Endodermal cell (in vitro differentiated cells): ENCODE data around the gene OR52A5. TPM values are rescaled to one million over a fixed set of nuclear protein-coding genes. Genes with fewer than 3 reads are reported as not detected.
A peak's percentile ranks its signal among the peaks of the same experiment; 100 is the strongest.
"Not testable (repeated sequence)": the region's sequence is repeated elsewhere in the genome, so short reads cannot be mapped to it uniquely, and the experiment has no call there.

Source experiments
- DNase-seq: peaks from one replicate; pipeline ENCODE4 v3.0.0-alpha.2; 2017
- H3K27ac ChIP-seq: 2 replicates; pipeline ENCODE4 v1.5.1; 2013; ENCODE audit warnings: mild to moderate bottlenecking, low read depth, low read length, moderate library complexity
- H3K27me3 ChIP-seq: 2 replicates; pipeline ENCODE4 v1.6.1; 2013; ENCODE audit warnings: mild to moderate bottlenecking, low read length, moderate library complexity; ENCODE audit not compliant: insufficient read depth, control insufficient read depth, poor library complexity, severe bottlenecking
- H3K36me3 ChIP-seq: 2 replicates; pipeline ENCODE4 v1.7.0; 2013; ENCODE audit warnings: mild to moderate bottlenecking, low read length, moderate library complexity; ENCODE audit not compliant: control insufficient read depth, insufficient read depth
- H3K4me1 ChIP-seq: one replicate; pipeline ENCODE4 v1.7.0; 2013; ENCODE audit warnings: low read length; ENCODE audit not compliant: control insufficient read depth, insufficient read depth
- H3K4me3 ChIP-seq: 2 replicates; pipeline ENCODE4 v1.5.1; 2013; ENCODE audit warnings: mild to moderate bottlenecking, low read length, moderate library complexity
- H3K9ac ChIP-seq: 2 replicates; pipeline ENCODE4 v1.6.1; 2013; ENCODE audit warnings: mild to moderate bottlenecking, low read length, moderate library complexity; ENCODE audit not compliant: poor library complexity, severe bottlenecking; ENCODE audit errors: extremely low read depth
- H3K9me3 ChIP-seq: 2 replicates; pipeline ENCODE4 v1.6.1; 2013; ENCODE audit warnings: mild to moderate bottlenecking, low read length, moderate library complexity; ENCODE audit not compliant: control insufficient read depth
- H3K27ac Mint-ChIP-seq: 2 replicates; pipeline ENCODE4 v1.8.0; 2020; ENCODE audit warnings: mixed read lengths
- H3K27me3 Mint-ChIP-seq: 2 replicates; pipeline ENCODE4 v1.8.0; 2021; ENCODE audit warnings: mild to moderate bottlenecking, mixed read lengths; ENCODE audit not compliant: insufficient read depth
- H3K36me3 Mint-ChIP-seq: 2 replicates; pipeline ENCODE4 v1.8.0; 2020; ENCODE audit warnings: low read depth, mixed read lengths
- H3K4me1 Mint-ChIP-seq: 2 replicates; pipeline ENCODE4 v1.8.0; 2020; ENCODE audit warnings: mixed read lengths
- H3K4me3 Mint-ChIP-seq: 2 replicates; pipeline ENCODE4 v1.8.0; 2020; ENCODE audit warnings: mild to moderate bottlenecking, moderate library complexity, mixed read lengths
- H3K9me3 Mint-ChIP-seq: 2 replicates; pipeline ENCODE4 v1.8.0; 2020; ENCODE audit warnings: mild to moderate bottlenecking, mixed read lengths
- WGBS, 2 experiments: methylation state at CpG; one replicate each; pipeline versions ENCODE4 v1.1.5 to v1.1.7; 2013; ENCODE audit warnings: missing lambda C conversion rate in 2 of 2, mixed read lengths in 1 of 2; ENCODE audit not compliant: insufficient coverage in 1 of 2, insufficient read length in 1 of 2; 5-methylcytosine and 5-hydroxymethylcytosine counted together
- total RNA-seq, 2 donors: library from RNA; stranded (reverse); fragmentation: NEBNext Ultra II Directional in 1 of 2; extraction: Animal tissue kit (Norgen Biotek cat#: 25700) in 1 of 2; gene quantifications; 2 replicates in 1 of 2; 3 replicates in 1 of 2; pipeline ENCODE4 v1.2.1, GENCODE V29; 2021
- TF ChIP-seq, protein P1 (sequence below): fragments of 200-600 bp; sonication (generic); conservative IDR thresholded peaks from 2 replicates; pipeline ENCODE4 v1.5.0; 2021; ENCODE audit warnings: antibody characterized with exemption, mild to moderate bottlenecking

OR52A5 gene
- total RNA-seq, 2 donors from 2014 or later, result 0.13 to 0.15 TPM

- no peak overlapping the region for H3K9ac ChIP-seq
- DNase-seq, result no peak
- H3K4me1 Mint-ChIP-seq, result peaks cover 11% of the 10 kb centered on the region
- peaks cover 3% of the 10 kb centered on the region for H3K9me3 Mint-ChIP-seq
- no peaks in the 10 kb centered on the region for H3K9me3 ChIP-seq
- no peaks in the 10 kb centered on the region for H3K36me3 Mint-ChIP-seq
- H3K4me3 ChIP-seq, result no peak overlapping the region
- TF ChIP-seq, protein P1, sequence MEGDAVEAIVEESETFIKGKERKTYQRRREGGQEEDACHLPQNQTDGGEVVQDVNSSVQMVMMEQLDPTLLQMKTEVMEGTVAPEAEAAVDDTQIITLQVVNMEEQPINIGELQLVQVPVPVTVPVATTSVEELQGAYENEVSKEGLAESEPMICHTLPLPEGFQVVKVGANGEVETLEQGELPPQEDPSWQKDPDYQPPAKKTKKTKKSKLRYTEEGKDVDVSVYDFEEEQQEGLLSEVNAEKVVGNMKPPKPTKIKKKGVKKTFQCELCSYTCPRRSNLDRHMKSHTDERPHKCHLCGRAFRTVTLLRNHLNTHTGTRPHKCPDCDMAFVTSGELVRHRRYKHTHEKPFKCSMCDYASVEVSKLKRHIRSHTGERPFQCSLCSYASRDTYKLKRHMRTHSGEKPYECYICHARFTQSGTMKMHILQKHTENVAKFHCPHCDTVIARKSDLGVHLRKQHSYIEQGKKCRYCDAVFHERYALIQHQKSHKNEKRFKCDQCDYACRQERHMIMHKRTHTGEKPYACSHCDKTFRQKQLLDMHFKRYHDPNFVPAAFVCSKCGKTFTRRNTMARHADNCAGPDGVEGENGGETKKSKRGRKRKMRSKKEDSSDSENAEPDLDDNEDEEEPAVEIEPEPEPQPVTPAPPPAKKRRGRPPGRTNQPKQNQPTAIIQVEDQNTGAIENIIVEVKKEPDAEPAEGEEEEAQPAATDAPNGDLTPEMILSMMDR, result no peak
- no peak overlapping the region for H3K27ac Mint-ChIP-seq
- no peak overlapping the region for H3K27ac ChIP-seq
- no peaks in the 10 kb centered on the region for H3K27me3 ChIP-seq
- no peaks in the 10 kb centered on the region for H3K4me1 ChIP-seq
- no peaks in the 10 kb centered on the region for H3K27me3 Mint-ChIP-seq
- no peaks in the 10 kb centered on the region for H3K36me3 ChIP-seq
- WGBS, 2 experiments, result 87 to 90% methylated on average over 2 of the region's 2 CpGs
- H3K4me3 Mint-ChIP-seq, result no peak overlapping the region
Observed at GRCh38 chr11:5171856-5172255, 33.7 kb upstream of the OR52A5 start.

DNA sequence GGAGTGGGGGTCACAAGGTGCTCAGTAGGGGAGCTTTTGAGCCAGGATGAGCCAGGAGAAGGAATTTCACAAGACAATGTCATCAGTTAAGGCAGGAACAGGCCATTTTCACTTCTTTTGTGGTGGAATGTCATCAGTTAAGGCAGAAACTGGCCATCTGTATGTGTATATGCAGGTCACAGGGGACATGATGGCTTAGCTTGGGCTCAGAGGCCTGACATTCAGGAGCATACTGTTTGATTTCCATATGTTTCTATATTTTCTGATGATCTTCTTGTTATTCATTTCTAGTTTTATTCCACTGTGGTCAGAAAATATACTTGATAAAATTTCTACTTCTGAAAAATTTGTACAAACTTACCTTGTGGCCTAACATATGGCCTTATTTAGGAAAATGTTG, 27.7 kb upstream of the OR52A5 start:
- H3K27me3 ChIP-seq, H3K27me3 Mint-ChIP-seq, H3K4me1 ChIP-seq, H3K27ac ChIP-seq, H3K36me3 ChIP-seq, H3K4me3 ChIP-seq, H3K9ac ChIP-seq, H3K9me3 ChIP-seq: not testable (repeated sequence)
- DNase-seq, result peak; percentile 59
- Mint-ChIP-seq H3K9me3 (peaks cover 11% of the 10 kb centered on the region), H3K27ac (peak overlapping the region; percentile 97), H3K36me3 (peaks cover 30% of the 10 kb centered on the region), H3K4me3 (peak overlapping the region; percentile 63), H3K4me1 (peaks cover 56% of the 10 kb centered on the region)

DNA sequence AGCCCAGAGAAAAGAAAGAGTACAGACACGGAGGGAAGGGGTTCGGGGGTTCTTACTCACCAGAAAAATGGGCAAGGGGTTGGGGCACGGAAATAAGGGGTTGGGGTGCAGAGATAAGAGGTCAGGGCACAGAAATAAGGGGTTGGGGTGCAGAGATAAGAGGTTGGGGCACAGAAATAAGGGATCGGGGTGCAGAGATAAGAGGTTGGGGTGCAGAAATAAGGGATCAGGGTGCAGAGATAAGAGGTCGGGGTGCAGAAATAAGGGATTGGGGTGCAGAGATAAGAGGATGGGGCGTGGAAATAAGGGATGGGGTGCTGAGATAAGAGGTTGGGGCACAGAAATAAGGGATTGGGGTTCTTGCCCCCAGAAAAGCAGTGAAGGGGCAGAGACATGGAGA, 26.7 kb upstream of the OR52A5 start:
- H3K27ac Mint-ChIP-seq, result peak overlapping the region; percentile 97
- H3K36me3 Mint-ChIP-seq, result peaks cover 41% of the 10 kb centered on the region
- peak overlapping the region; percentile 63 for H3K4me3 Mint-ChIP-seq
- not testable (repeated sequence) for H3K9me3 ChIP-seq, H3K9ac ChIP-seq, H3K4me3 ChIP-seq, H3K27me3 Mint-ChIP-seq, H3K27me3 ChIP-seq, H3K36me3 ChIP-seq, DNase-seq, H3K27ac ChIP-seq, H3K4me1 ChIP-seq
- WGBS, 2 experiments, result 84 to 100% methylated on average over 2 to 6 of the region's 6 CpGs
- peaks cover 60% of the 10 kb centered on the region for H3K4me1 Mint-ChIP-seq
- peaks cover 21% of the 10 kb centered on the region for H3K9me3 Mint-ChIP-seq

DNA sequence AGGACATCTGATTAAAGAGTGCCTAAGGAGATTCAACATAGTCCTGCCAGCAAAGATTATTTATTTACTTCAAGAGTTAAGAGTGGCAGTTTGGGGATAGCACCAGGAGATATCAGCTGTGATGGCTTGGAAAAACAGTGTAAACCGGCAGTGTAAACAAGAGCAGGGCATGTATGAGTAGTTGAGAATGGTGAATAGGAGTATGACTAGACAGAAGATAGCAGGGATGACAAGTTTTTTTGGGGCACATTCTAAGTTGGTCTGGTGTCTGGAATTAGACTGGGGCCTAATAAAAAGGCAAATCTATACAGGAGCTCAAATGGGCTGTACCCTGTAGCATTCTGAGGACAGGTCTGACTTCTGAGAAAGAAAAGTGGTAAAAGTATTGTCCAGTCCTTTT, 22.9 kb upstream of the OR52A5 start:
- H3K4me3 ChIP-seq, H3K36me3 ChIP-seq, H3K9ac ChIP-seq, H3K27me3 ChIP-seq, DNase-seq, H3K27ac ChIP-seq, H3K27me3 Mint-ChIP-seq, H3K9me3 ChIP-seq, H3K4me1 ChIP-seq, H3K4me3 Mint-ChIP-seq: not testable (repeated sequence)
- Mint-ChIP-seq H3K9me3 (peaks cover 43% of the 10 kb centered on the region), H3K27ac (peak overlapping the region; percentile 17), H3K4me1 (peaks cover 42% of the 10 kb centered on the region), H3K36me3 (peaks cover 64% of the 10 kb centered on the region)
- no CpG with 5 or more reads among the region's 1 CpG for WGBS, 2 experiments

DNA sequence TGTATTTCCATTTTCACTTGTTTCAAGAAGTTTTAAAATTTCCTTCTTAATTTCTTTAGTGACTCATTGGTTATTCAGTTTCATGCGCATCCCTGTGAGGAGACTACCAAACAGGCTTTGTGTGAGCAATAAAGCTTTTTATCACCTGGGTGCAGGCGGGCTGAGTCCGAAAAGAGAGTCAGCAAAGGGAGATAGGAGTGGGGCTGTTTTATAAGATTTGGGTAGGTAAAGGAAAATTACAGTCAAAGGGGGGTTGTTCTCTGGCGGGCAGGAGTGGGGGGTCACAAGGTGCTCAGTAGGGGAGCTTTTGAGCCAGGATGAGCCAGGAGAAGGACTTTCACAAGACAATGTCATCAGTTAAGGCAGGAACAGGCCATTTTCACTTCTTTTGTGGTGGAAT, 22.1 kb upstream of the OR52A5 start:
- not testable (repeated sequence) for H3K36me3 ChIP-seq, H3K4me3 Mint-ChIP-seq, H3K27ac ChIP-seq, H3K9ac ChIP-seq, H3K4me1 ChIP-seq, H3K4me3 ChIP-seq, H3K27me3 ChIP-seq, H3K27ac Mint-ChIP-seq, H3K9me3 ChIP-seq, H3K27me3 Mint-ChIP-seq, DNase-seq
- H3K36me3 Mint-ChIP-seq, result peaks cover 64% of the 10 kb centered on the region
- WGBS, 2 experiments, result 72% methylated on average over 3 of the region's 4 CpGs; no CpG with 5 or more reads in 1 of the 2 experiments
- H3K4me1 Mint-ChIP-seq, result peaks cover 35% of the 10 kb centered on the region
- peaks cover 43% of the 10 kb centered on the region for H3K9me3 Mint-ChIP-seq
